WTC11 (cell line): ENCODE measurements around the gene HOXB5.

Experiments
- FOXJ3 ChIP-seq: sonication (generic); formaldehyde crosslinking; IDR thresholded peaks from 2 replicates; pipeline ENCODE4 v1.9.0; 2021; ENCODE audit warnings: missing genetic modification reagents, mild to moderate bottlenecking, borderline replicate concordance
- TF ChIP-seq, protein P1 (sequence below): fragments of 200-600 bp; IDR thresholded peaks from 2 replicates; pipeline ENCODE4 v1.8.0; 2022; ENCODE audit warnings: antibody characterized with exemption
- TF ChIP-seq, protein P2 (sequence below): fragments of 250-450 bp; sonication (Bioruptor Pico); conservative IDR thresholded peaks from 2 replicates; pipeline ENCODE4 v1.9.0; 2021; ENCODE audit warnings: mild to moderate bottlenecking
- TF ChIP-seq, protein P3 (sequence below): sonication (generic); formaldehyde crosslinking; conservative IDR thresholded peaks from 2 replicates; pipeline ENCODE4 v1.8.1; 2022; ENCODE audit warnings: mild to moderate bottlenecking, missing genetic modification reagents
- TF ChIP-seq, protein P4 (sequence below): sonication (generic); formaldehyde crosslinking; IDR thresholded peaks from 2 replicates; pipeline ENCODE4 v1.8.1; 2022; ENCODE audit warnings: low read depth, missing genetic modification reagents, borderline replicate concordance

- TF ChIP-seq, protein P1, sequence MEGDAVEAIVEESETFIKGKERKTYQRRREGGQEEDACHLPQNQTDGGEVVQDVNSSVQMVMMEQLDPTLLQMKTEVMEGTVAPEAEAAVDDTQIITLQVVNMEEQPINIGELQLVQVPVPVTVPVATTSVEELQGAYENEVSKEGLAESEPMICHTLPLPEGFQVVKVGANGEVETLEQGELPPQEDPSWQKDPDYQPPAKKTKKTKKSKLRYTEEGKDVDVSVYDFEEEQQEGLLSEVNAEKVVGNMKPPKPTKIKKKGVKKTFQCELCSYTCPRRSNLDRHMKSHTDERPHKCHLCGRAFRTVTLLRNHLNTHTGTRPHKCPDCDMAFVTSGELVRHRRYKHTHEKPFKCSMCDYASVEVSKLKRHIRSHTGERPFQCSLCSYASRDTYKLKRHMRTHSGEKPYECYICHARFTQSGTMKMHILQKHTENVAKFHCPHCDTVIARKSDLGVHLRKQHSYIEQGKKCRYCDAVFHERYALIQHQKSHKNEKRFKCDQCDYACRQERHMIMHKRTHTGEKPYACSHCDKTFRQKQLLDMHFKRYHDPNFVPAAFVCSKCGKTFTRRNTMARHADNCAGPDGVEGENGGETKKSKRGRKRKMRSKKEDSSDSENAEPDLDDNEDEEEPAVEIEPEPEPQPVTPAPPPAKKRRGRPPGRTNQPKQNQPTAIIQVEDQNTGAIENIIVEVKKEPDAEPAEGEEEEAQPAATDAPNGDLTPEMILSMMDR, result no peak; the same call in 1 of the 2 replicates
- TF ChIP-seq, protein P2, sequence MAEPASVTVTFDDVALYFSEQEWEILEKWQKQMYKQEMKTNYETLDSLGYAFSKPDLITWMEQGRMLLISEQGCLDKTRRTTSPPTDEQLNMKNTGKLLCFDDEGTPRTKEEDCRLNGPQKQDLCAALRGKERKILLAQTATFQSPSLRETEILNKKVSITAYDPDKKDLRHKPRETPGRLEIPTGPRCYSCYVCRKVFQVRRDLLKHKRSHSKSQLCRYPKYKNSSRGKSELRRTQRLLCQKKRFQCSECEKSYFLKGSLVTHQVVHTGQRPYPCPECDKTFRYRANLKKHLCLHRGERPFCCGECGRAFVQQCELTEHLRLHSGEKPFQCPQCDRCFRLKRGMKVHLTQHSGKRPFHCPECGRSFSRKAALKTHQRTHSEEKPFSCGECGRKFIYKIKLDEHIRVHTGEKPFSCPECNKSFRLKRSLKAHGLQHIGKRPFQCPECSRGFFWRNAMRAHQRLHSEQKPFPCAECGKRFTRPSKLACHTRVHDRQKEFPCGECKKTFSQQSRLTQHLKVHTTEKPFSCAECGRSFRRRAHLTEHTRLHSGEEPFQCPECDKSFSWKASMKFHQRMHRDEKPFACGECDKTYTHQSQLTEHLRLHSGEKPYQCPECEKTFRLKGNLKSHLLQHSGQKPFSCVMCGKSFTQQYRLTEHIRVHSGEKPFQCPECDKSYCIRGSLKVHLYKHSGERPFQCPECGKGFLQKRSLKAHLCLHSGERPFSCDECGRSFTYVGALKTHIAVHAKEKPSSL (CRISPR knock-in tag), result no peak
- TF ChIP-seq FOXJ3 (CRISPR knock-in tag), result no peak
- TF ChIP-seq, protein P3, sequence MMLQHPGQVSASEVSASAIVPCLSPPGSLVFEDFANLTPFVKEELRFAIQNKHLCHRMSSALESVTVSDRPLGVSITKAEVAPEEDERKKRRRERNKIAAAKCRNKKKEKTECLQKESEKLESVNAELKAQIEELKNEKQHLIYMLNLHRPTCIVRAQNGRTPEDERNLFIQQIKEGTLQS (CRISPR knock-in tag), result no peak
- TF ChIP-seq, protein P4, sequence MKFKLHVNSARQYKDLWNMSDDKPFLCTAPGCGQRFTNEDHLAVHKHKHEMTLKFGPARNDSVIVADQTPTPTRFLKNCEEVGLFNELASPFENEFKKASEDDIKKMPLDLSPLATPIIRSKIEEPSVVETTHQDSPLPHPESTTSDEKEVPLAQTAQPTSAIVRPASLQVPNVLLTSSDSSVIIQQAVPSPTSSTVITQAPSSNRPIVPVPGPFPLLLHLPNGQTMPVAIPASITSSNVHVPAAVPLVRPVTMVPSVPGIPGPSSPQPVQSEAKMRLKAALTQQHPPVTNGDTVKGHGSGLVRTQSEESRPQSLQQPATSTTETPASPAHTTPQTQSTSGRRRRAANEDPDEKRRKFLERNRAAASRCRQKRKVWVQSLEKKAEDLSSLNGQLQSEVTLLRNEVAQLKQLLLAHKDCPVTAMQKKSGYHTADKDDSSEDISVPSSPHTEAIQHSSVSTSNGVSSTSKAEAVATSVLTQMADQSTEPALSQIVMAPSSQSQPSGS, result no peak
Observed at GRCh38 chr17:48642059-48642842, 48.7 kb upstream of the HOXB5 start.
